GM19468 (cell line): ENCODE results near the gene RSPH6A.

ENCODE experiments used
- ATAC-seq: cut with Tn5 transposase; IDR thresholded peaks from one replicate; pipeline ENCODE4 v1.9.1; 2021; ENCODE audit warnings: mild to moderate bottlenecking, moderate library complexity, moderate number of reproducible peaks; ENCODE audit not compliant: unreplicated experiment; ENCODE audit errors: extremely low read depth

RSPH6A gene

DNA sequence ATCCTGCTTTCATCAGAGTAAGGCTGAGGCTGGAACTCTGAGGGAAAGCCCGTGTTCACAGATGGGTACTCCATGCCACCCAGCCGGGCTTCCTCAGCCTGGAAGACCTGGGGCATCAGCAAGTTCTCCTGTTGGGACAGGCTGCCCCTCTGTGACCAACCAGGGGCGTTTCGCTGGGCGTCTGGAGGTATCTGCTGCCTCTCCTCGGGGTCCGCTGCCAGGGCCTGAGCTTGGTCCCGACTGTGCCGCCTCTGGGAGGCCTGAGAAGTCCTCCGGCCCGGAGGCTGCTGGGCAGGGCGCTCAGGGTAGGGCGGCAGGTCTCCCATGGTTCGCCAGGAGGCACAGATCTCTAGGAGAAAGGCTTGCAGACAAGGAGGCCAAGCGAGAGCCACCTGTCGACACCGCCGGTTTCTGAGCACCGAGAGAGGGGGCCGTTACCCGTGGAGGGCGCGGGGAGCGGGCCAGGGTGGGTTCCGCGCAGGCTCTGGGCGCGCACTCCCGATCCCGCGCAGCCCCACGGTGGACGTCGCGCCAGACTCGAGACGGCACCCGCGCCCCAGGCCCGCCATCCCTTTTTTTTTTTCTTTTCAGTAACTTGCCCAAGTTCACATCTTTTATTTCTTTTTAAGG, at the start of gene RSPH6A:
RSPH6A (minus strand) TSS at position 458 of the 630 bp plus-strand sequence; CDS start at position 326, 132 bp downstream.
- no peak for ATAC-seq

- no peak for ATAC-seq
Observed at GRCh38 chr19:45864629-45865082, 49.5 kb upstream of the RSPH6A start.

- ATAC-seq = peak; percentile 30
Observed at GRCh38 chr19:45863840-45864628, 48.9 kb upstream of the RSPH6A start, which contains the start of gene FOXA3. TSS of gene FOXA3 (plus strand) at chr19:45864326. CDS start at chr19:45864457, 131 bp downstream.

DNA sequence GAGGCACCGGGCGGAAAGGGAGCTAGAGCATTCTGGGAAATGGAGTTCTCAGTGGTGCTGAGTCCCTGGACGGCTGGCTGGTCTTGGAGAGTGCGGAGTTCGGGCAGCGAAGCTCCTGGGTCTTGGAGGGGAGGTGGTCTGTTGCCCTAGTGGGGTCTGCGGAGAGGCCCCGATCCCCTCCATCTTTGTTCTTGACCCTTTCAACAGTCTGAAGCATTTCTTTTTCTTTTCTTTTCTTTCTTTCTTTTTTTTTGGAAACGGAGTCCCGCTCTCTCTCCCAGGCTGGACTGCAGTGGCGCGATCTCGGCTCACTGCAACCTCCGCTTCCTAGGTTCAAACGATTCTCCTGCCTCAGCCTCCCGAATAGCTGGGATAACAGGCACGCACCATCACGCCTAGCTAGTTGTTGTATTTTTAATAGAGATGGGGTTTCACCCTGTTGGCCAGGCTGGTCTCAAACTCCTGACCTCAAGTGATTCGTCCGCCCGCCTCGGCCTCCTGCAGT, 48.3 kb upstream of the RSPH6A start:
- ATAC-seq = no peak

GRCh38 chr19:45862564-45863334, 47.6 kb upstream of the RSPH6A start, which contains the start of gene SYMPK:
TSS of gene SYMPK (minus strand) at chr19:45863147. CDS start at chr19:45854495, 8,652 bp downstream.
- peak; percentile 61 for ATAC-seq

GRCh38 chr19:45862271-45862563, 47.1 kb upstream of the RSPH6A start:
- ATAC-seq = no peak

- ATAC-seq = no peak
Observed at GRCh38 chr19:45860359-45861259, 45.5 kb upstream of the RSPH6A start.

- ATAC-seq = no peak
Observed at GRCh38 chr19:45854167-45854778, 39.2 kb upstream of the RSPH6A start.

DNA sequence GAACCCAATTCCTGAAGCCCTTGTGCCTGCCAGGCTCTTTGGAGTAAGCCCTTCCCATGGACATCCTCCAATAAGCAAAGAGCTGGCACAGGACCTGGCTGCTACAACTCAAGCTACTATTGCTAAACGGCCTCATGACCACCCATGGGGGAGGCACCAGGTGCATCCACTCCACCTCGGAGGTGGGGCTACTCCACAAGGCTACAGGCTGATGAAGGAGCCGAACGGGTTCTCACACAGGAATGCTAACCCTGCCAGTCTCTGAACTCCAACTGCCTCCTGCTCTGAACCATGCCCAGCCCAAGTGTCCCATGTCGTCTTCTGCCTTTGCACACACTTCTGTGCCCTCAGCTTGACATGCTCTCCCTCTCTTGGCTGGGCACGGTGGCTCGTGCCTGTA, 37.9 kb upstream of the RSPH6A start:
- no peak for ATAC-seq

- ATAC-seq = no peak
Observed at GRCh38 chr19:45852145-45852750, 37.1 kb upstream of the RSPH6A start.

DNA sequence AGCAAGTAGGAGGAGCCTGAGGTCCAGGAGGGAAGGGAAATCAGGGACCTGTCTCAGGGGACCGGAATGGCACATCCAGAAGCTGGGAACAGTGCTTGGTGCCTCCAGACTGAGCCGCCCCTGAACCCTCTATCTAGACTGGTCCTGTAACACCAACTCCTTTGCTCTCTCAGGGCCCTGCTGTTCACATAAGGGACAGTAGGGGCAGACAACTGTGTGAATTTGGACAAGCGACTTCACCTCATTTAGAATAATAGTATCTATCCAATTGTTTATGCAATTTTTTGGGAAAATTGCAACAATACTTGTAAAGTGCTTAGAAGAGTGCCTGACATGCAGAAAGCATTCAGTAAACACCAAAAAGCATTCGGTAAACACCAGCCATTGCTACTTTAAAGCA, 33.8 kb upstream of the RSPH6A start:
- no peak for ATAC-seq

DNA sequence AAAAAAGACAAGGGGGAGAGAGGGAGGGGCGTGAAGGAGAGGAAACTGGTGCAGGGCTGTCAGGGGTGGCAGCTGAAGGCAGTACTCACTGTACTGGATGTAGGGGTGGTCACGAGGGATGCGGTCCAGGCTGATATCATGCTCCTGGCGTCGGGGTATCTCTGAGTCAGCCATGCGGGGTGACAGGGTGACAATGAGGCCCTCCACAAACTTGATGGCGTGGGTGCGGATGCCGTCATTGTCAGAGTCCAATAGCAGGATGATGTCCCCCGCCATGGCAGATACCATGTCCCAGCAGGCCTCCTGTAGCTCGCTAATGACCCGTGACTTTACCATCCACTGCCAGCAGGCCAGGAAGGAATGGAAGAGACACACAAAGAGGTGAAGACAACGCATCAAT, 32.6 kb upstream of the RSPH6A start:
- no peak for ATAC-seq

- no peak for ATAC-seq
Observed at GRCh38 chr19:45842198-45842597, 27.1 kb upstream of the RSPH6A start.

DNA sequence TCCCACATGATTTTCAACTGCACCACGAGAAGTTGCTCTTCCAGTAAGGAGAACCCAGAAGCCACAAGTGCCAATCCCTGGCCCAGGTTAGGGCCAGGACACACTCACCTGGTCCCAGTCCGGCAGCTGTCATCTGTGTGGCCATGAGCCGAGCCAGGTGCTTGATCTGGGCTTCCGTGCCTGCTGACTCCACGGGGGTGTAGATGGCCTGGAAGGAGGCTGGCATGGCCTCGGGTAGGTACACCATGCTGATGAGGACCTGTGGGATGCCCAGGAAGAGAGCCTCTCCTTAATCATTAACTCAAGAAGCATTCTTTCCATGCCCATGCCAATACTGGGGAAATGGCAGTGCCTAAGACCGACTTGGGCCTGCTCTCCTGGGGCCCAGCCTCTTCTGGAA, 19.9 kb upstream of the RSPH6A start:
- no peak for ATAC-seq

DNA sequence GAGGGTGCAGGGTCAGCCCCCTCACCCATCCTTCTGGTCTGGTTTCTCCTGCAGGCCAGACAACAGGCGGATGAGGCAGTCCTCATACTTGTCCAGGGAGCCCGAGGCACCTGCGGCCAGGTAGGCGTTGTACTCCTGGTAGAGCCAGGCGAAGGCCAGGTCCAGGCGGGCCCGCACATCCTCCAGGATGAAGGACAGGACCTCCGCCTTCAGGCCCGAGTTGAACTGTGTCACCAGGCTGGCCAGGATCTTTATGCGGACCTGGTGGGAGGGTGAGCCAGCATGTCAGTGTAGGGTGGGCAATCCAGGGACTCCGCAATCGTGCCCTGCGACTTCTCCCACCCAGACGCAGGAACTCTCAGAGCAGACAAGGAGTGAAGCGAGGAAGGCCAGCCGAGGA, 13.8 kb upstream of the RSPH6A start:
- ATAC-seq = no peak

GRCh38 chr19:45828523-45828922, 13.4 kb upstream of the RSPH6A start:
- no peak for ATAC-seq

- no peak for ATAC-seq
Observed at GRCh38 chr19:45827459-45828093, 12.5 kb upstream of the RSPH6A start.

DNA sequence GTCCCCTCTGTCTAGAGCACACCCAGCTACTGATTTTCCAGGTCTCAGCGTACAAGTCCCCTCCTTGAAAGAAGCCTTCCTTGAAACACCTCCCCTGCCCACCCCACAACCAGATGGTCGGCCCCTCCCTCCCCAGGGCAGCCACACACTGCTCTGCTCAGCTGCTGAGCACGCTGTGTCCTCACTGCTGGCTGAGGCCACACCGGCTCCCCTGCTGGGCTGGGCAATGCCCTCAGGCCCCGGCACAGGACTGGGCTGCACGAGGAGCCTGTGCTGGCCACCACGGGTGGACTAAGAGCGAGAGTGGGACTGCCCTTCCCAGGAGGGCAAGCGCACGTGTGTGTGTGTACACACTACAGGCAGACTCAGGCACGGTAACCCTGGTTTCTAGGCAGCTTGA, 11.8 kb upstream of the RSPH6A start:
- ATAC-seq = no peak
